Lower lobe of right lung (tissue), 2 donors: Measurements from ENCODE around the gene FAM13B. TPM values are rescaled to one million over a fixed set of nuclear protein-coding genes. Genes with fewer than 3 reads are reported as not detected.
"Not testable (repeated sequence)": the region's sequence is repeated elsewhere in the genome, so short reads cannot be mapped to it uniquely, and the experiment has no call there.

ENCODE experiments used
- ATAC-seq, 2 donors: fragments of 200-7000 bp; cut with Tn5 transposase; one replicate each; pipeline ENCODE4 v1.9.1; 2020 to 2022; ENCODE audit warnings: mild to moderate bottlenecking in 2 of 2, moderate library complexity in 2 of 2
- DNase-seq: peaks from one replicate; pipeline ENCODE4 v3.0.0-alpha.2; 2020
- H3K27ac ChIP-seq: fragments of 200-600 bp; one replicate; pipeline ENCODE4 v1.8.0; 2022
- H3K27me3 ChIP-seq: fragments of 200-600 bp; one replicate; pipeline ENCODE4 v1.8.0; 2022; ENCODE audit warnings: low read depth
- H3K36me3 ChIP-seq: fragments of 200-600 bp; one replicate; pipeline ENCODE4 v1.8.0; 2022; ENCODE audit warnings: mild to moderate bottlenecking
- H3K4me1 ChIP-seq: fragments of 200-600 bp; one replicate; pipeline ENCODE4 v1.8.0; 2022
- H3K4me3 ChIP-seq: fragments of 200-600 bp; one replicate; pipeline ENCODE4 v1.8.0; 2022; ENCODE audit warnings: mild to moderate bottlenecking
- H3K9me3 ChIP-seq: fragments of 200-600 bp; one replicate; pipeline ENCODE4 v1.8.0; 2022
- CTCF ChIP-seq: fragments of 200-600 bp; IDR thresholded peaks from one replicate; pipeline ENCODE4 v1.8.0; 2022; ENCODE audit warnings: antibody characterized with exemption, mild to moderate bottlenecking
- intact Hi-C: fragments of 100-400 bp; cut with DNase I; formaldehyde crosslinking; loops from one replicate; pipeline ENCODE4 v1.11.0; 2022
- total RNA-seq: library from RNA; stranded (reverse); fragmentation: NEBNext Ultra II Directional; extraction: Animal tissue kit (Norgen Biotek cat#: 25700); gene quantifications from one replicate; pipeline ENCODE4 v1.2.1, GENCODE V29; 2021
- donor health status: DM: no; HTN: yes; CAD: no; lungs with severe emphysema.

The FAM13B gene
- total RNA-seq, 1 donor from 2014 or later, result 42.9 TPM

DNA sequence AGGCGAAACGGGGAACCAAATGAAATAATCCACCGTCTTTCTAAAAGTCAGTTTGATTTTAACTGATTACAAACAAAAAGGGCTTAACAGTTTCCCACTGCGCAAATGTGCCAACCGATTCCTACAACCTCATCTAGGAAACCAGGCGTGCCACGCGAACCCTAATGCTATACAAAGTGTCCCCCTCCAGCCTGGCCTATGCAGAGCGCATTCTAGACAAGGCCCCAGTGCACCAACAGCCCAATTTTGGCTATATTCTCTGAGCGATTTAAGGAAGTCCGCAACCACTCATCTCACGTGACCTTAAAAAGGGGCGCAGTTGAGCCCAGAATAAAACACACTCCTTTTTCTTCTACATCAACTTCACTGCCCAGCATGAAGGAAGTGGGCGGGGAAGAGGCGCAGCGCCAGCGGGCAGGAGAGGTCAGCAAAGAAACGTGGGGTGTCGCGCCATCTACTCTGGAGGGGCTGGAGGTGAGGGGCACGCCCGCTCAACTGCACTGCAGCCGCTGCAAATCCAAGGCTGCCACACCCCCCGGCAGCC lies 779 bp downstream of the FAM13B start:
- intact Hi-C loops, result no loop called here
- no peaks in the 10 kb centered on the region for H3K9me3 ChIP-seq
- peaks cover 59% of the 10 kb centered on the region for H3K4me1 ChIP-seq
- peak; percentile 83 for DNase-seq
- TF ChIP-seq CTCF, result no peak
- peak overlapping the region; percentile 99 for H3K27ac ChIP-seq
- no peaks in the 10 kb centered on the region for H3K36me3 ChIP-seq
- no peaks in the 10 kb centered on the region for H3K27me3 ChIP-seq
- H3K4me3 ChIP-seq, result peak overlapping the region; percentile 94
- ATAC-seq, result peak; percentile 72

DNA sequence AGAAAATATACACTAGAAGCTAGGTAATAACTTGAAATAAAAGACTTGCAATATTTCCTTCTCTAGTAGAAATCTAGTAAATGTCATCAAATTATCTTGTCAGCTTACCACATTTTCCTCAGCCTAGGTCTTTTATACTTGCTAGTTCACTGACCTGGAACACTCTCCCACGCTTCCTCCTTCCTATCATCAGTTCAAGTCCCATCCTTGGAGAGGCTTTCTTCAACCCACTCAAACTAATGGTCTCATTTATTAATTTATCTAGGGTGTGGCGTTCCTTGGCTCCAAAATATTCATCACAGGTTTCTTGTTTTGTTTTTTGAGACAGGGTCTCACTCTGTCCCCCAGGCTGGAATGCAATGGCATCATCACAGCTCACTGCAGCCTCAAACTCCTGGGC lies 2.9 kb downstream of the FAM13B start:
- intact Hi-C loops, result no loop called here
- Histone ChIP-seq H3K4me3 (no peak overlapping the region), H3K9me3 (no peaks in the 10 kb centered on the region), H3K4me1 (peaks cover 56% of the 10 kb centered on the region), H3K27me3 (no peaks in the 10 kb centered on the region), H3K27ac (no peak overlapping the region), H3K36me3 (no peaks in the 10 kb centered on the region)
- DNase-seq (no peak), ATAC-seq (no peak)
- no peak for TF ChIP-seq CTCF

GRCh38 chr5:138029501-138029900 lies 3.4 kb downstream of the FAM13B start:
- TF ChIP-seq CTCF, result no peak
- H3K27me3 ChIP-seq, result no peaks in the 10 kb centered on the region
- H3K9me3 ChIP-seq, result no peaks in the 10 kb centered on the region
- H3K4me1 ChIP-seq, result peaks cover 56% of the 10 kb centered on the region
- intact Hi-C loops, result no loop called here
- no peak overlapping the region for H3K27ac ChIP-seq
- no peaks in the 10 kb centered on the region for H3K36me3 ChIP-seq
- DNase-seq (no peak), ATAC-seq (no peak)
- H3K4me3 ChIP-seq, result no peak overlapping the region

GRCh38 chr5:138028971-138029365 lies 3.9 kb downstream of the FAM13B start:
- H3K27ac ChIP-seq, result no peak overlapping the region
- no peaks in the 10 kb centered on the region for H3K27me3 ChIP-seq
- peaks cover 56% of the 10 kb centered on the region for H3K4me1 ChIP-seq
- H3K4me3 ChIP-seq, result no peak overlapping the region
- TF ChIP-seq CTCF, result no peak
- H3K9me3 ChIP-seq, result no peaks in the 10 kb centered on the region
- no peaks in the 10 kb centered on the region for H3K36me3 ChIP-seq
- ATAC-seq (no peak), DNase-seq (no peak)
- intact Hi-C loops, result no loop called here

- H3K4me3 ChIP-seq, H3K27ac ChIP-seq, H3K36me3 ChIP-seq, H3K9me3 ChIP-seq, ATAC-seq, H3K27me3 ChIP-seq, DNase-seq, intact Hi-C loops: not testable (repeated sequence)
- H3K4me1 ChIP-seq, result peaks cover 51% of the 10 kb centered on the region
These were observed 4.5 kb downstream of the FAM13B start for GRCh38 chr5:138028262-138028970.

DNA sequence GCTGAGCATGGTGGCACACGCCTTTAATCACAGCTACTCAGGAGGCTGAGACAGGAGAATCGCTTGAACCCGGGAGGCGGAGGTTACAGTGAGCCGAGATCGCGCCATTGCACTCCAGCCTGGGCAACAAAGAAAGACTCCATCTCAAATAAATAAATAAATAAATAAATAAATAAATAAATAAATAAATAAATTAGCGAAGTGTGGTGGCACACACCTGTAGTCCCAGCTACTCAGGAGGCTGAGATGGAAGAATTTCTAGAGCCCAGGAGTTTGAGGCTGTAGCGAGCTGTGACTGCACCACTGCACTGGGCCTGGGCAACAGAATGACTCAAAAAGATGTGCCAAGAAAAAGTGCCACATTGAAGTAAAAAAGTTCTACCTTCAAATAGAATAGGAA lies 6.1 kb downstream of the FAM13B start:
- ATAC-seq, H3K27ac ChIP-seq, intact Hi-C loops, H3K4me3 ChIP-seq, DNase-seq, H3K36me3 ChIP-seq, H3K9me3 ChIP-seq, H3K27me3 ChIP-seq: not testable (repeated sequence)
- H3K4me1 ChIP-seq, result peaks cover 46% of the 10 kb centered on the region
